HUES6 (cell line): ENCODE measurements around the gene WDR41.

Experiments
- H3K27ac ChIP-seq: 2 replicates; pipeline ENCODE4 v1.7.0; 2013; ENCODE audit warnings: low read depth, mild to moderate bottlenecking, low read length, inconsistent platforms
- H3K27me3 ChIP-seq: 2 replicates; pipeline ENCODE4 v1.6.1; 2013; ENCODE audit warnings: low read length; ENCODE audit not compliant: control insufficient read depth, insufficient read depth
- H3K36me3 ChIP-seq: 2 replicates; pipeline ENCODE4 v1.6.1; 2013; ENCODE audit warnings: low read length; ENCODE audit not compliant: control insufficient read depth, insufficient read depth
- H3K4me1 ChIP-seq: 2 replicates; pipeline ENCODE4 v1.6.1; 2013; ENCODE audit warnings: low read length; ENCODE audit not compliant: control insufficient read depth, insufficient read depth
- H3K4me3 ChIP-seq: 2 replicates; pipeline ENCODE4 v1.5.1; 2013; ENCODE audit warnings: low read depth, low read length
- H3K9ac ChIP-seq: one replicate; pipeline ENCODE4 v1.6.1; 2013; ENCODE audit warnings: mild to moderate bottlenecking, low read length
- H3K9me3 ChIP-seq: 2 replicates; pipeline ENCODE4 v1.6.1; 2013; ENCODE audit warnings: low read depth, low read length; ENCODE audit not compliant: control insufficient read depth, insufficient read depth

The WDR41 gene

GRCh38 chr5:77402796-77403195 is 89.3 kb downstream of the WDR41 start:
- Histone ChIP-seq H3K9me3 (no peaks in the 10 kb centered on the region), H3K4me1 (no peaks in the 10 kb centered on the region; the same call in 1 of the 2 replicates), H3K27me3 (no peaks in the 10 kb centered on the region), H3K36me3 (no peaks in the 10 kb centered on the region), H3K27ac (no peak overlapping the region), H3K9ac (no peak overlapping the region), H3K4me3 (no peak overlapping the region)

- no peaks in the 10 kb centered on the region for H3K36me3 ChIP-seq
- H3K9ac ChIP-seq, result no peak overlapping the region
- no peak overlapping the region for H3K27ac ChIP-seq
- H3K4me1 ChIP-seq, result peaks cover 8% of the 10 kb centered on the region; the same call in 1 of the 2 replicates
- no peaks in the 10 kb centered on the region for H3K9me3 ChIP-seq
- no peak overlapping the region for H3K4me3 ChIP-seq
- no peaks in the 10 kb centered on the region for H3K27me3 ChIP-seq
Observed at GRCh38 chr5:77400645-77401044, 91.5 kb downstream of the WDR41 start.

GRCh38 chr5:77398896-77399295 is 93.2 kb downstream of the WDR41 start:
- Histone ChIP-seq H3K4me3 (no peak overlapping the region), H3K9me3 (no peaks in the 10 kb centered on the region), H3K27me3 (no peaks in the 10 kb centered on the region), H3K9ac (no peak overlapping the region), H3K4me1 (peaks cover 9% of the 10 kb centered on the region; the same call in 1 of the 2 replicates), H3K27ac (no peak overlapping the region), H3K36me3 (no peaks in the 10 kb centered on the region)

- Histone ChIP-seq H3K9me3 (no peaks in the 10 kb centered on the region), H3K4me1 (peaks cover 9% of the 10 kb centered on the region; the same call in 1 of the 2 replicates), H3K27me3 (no peaks in the 10 kb centered on the region), H3K4me3 (no peak overlapping the region), H3K27ac (no peak overlapping the region), H3K36me3 (no peaks in the 10 kb centered on the region), H3K9ac (no peak overlapping the region)
Observed at GRCh38 chr5:77398458-77398857, 93.7 kb downstream of the WDR41 start.

- H3K9me3 ChIP-seq, result no peaks in the 10 kb centered on the region
- H3K9ac ChIP-seq, result no peak overlapping the region
- no peaks in the 10 kb centered on the region for H3K36me3 ChIP-seq
- H3K27me3 ChIP-seq, result no peaks in the 10 kb centered on the region
- no peak overlapping the region for H3K4me3 ChIP-seq
- H3K27ac ChIP-seq, result no peak overlapping the region
- peaks cover 9% of the 10 kb centered on the region; the same call in 1 of the 2 replicates for H3K4me1 ChIP-seq
Observed at GRCh38 chr5:77397686-77398292, 94.3 kb downstream of the WDR41 start.

GRCh38 chr5:77396017-77396416 is 96.1 kb downstream of the WDR41 start:
- H3K27ac ChIP-seq, result no peak overlapping the region
- no peaks in the 10 kb centered on the region for H3K27me3 ChIP-seq
- H3K9me3 ChIP-seq, result no peaks in the 10 kb centered on the region

GRCh38 chr5:77394064-77394715 is 97.9 kb downstream of the WDR41 start:
- Histone ChIP-seq H3K9me3 (no peaks in the 10 kb centered on the region), H3K36me3 (no peaks in the 10 kb centered on the region), H3K9ac (no peak overlapping the region), H3K4me1 (peaks cover 9% of the 10 kb centered on the region; the same call in 1 of the 2 replicates), H3K27ac (no peak overlapping the region), H3K27me3 (no peaks in the 10 kb centered on the region), H3K4me3 (no peak overlapping the region)

More at GRCh38 chr5:77396017-77396416, 96.1 kb downstream of the WDR41 start:
- peaks cover 9% of the 10 kb centered on the region; the same call in 1 of the 2 replicates for H3K4me1 ChIP-seq
- no peak overlapping the region for H3K9ac ChIP-seq
- no peaks in the 10 kb centered on the region for H3K36me3 ChIP-seq
- H3K4me3 ChIP-seq, result no peak overlapping the region

GRCh38 chr5:77391240-77391765 is 100.8 kb downstream of the WDR41 start:
- no peak overlapping the region for H3K27ac ChIP-seq

GRCh38 chr5:77390795-77391194 is 101.3 kb downstream of the WDR41 start:
- Histone ChIP-seq H3K9me3 (no peaks in the 10 kb centered on the region), H3K4me1 (0 out of 2 replicates have a peak, but pooled peaks cover 2% of the 10 kb centered on the region), H3K4me3 (no peak overlapping the region), H3K27ac (no peak overlapping the region), H3K36me3 (no peaks in the 10 kb centered on the region), H3K27me3 (no peaks in the 10 kb centered on the region), H3K9ac (no peak overlapping the region)

More at GRCh38 chr5:77391240-77391765, 100.8 kb downstream of the WDR41 start:
- no peaks in the 10 kb centered on the region for H3K27me3 ChIP-seq
- H3K9ac ChIP-seq, result no peak overlapping the region
- H3K4me3 ChIP-seq, result no peak overlapping the region
- 0 out of 2 replicates have a peak, but pooled peaks cover 5% of the 10 kb centered on the region for H3K4me1 ChIP-seq
- H3K36me3 ChIP-seq, result no peaks in the 10 kb centered on the region
- no peaks in the 10 kb centered on the region for H3K9me3 ChIP-seq

- no peaks in the 10 kb centered on the region for H3K36me3 ChIP-seq
- H3K9me3 ChIP-seq, result no peaks in the 10 kb centered on the region
- no peaks in the 10 kb centered on the region for H3K27me3 ChIP-seq
- no peak overlapping the region for H3K4me3 ChIP-seq
- H3K9ac ChIP-seq, result no peak overlapping the region
- no peak overlapping the region for H3K27ac ChIP-seq
- H3K4me1 ChIP-seq, result no peaks in the 10 kb centered on the region
Observed at GRCh38 chr5:77390221-77390620, 101.9 kb downstream of the WDR41 start.

GRCh38 chr5:77389746-77390145 is 102.4 kb downstream of the WDR41 start:
- Histone ChIP-seq H3K27me3 (no peaks in the 10 kb centered on the region), H3K27ac (no peak overlapping the region), H3K4me1 (no peaks in the 10 kb centered on the region), H3K36me3 (no peaks in the 10 kb centered on the region), H3K9ac (no peak overlapping the region), H3K4me3 (no peak overlapping the region), H3K9me3 (no peaks in the 10 kb centered on the region)
